HepG2 (cell line): ENCODE results near the gene FAM131C. TPM values are rescaled to one million over a fixed set of nuclear protein-coding genes. Genes with fewer than 3 reads are reported as not detected.

Source experiments
- AHR ChIP-seq: IDR thresholded peaks from 2 replicates; pipeline ENCODE4 v1.6.1; 2018; ENCODE audit warnings: missing genetic modification reagents, missing compliant biosample characterization
- CBX2 ChIP-seq, 2 experiments: fragments of 200-600 bp in 1 of 2; sonication (generic); formaldehyde crosslinking in 1 of 2; IDR thresholded peaks; 2 replicates each; pipeline versions ENCODE4 v1.7.0 to v1.8.1; 2018 to 2022; ENCODE audit warnings: low read depth in 2 of 2, low read length in 1 of 2, mild to moderate bottlenecking in 1 of 2, missing genetic modification reagents in 1 of 2
- EED ChIP-seq: sonication (generic); formaldehyde crosslinking; IDR thresholded peaks from 2 replicates; pipeline ENCODE4 v1.5.0; 2020; ENCODE audit warnings: mild to moderate bottlenecking, missing genetic modification reagents
- HNF1B ChIP-seq: sonication (generic); formaldehyde crosslinking; IDR thresholded peaks from 2 replicates; pipeline ENCODE4 v1.5.1; 2020; ENCODE audit warnings: mild to moderate bottlenecking, moderate library complexity, missing genetic modification reagents
- HOMEZ ChIP-seq: IDR thresholded peaks from 2 replicates; pipeline ENCODE4 v1.6.1; 2016; ENCODE audit warnings: low read depth
- ISL2 ChIP-seq: sonication (generic); formaldehyde crosslinking; IDR thresholded peaks from 2 replicates; pipeline ENCODE4 v1.5.0; 2020; ENCODE audit warnings: missing genetic modification reagents
- KAT8 ChIP-seq: IDR thresholded peaks from 2 replicates; pipeline ENCODE4 v1.6.1; 2016; ENCODE audit warnings: missing genetic modification reagents, missing compliant biosample characterization
- MBD4 ChIP-seq: IDR thresholded peaks from 2 replicates; pipeline ENCODE4 v1.6.1; 2012; ENCODE audit warnings: low read length, inconsistent platforms, borderline replicate concordance
- MLLT10 ChIP-seq: sonication (generic); formaldehyde crosslinking; IDR thresholded peaks from 2 replicates; pipeline ENCODE4 v1.4.0; 2020; ENCODE audit warnings: missing genetic modification reagents
- MTF1 ChIP-seq: sonication (generic); formaldehyde crosslinking; IDR thresholded peaks from 2 replicates; pipeline ENCODE4 v1.5.0; 2020; ENCODE audit warnings: missing genetic modification reagents
- NCOA2 ChIP-seq: sonication (generic); formaldehyde crosslinking; IDR thresholded peaks from 2 replicates; pipeline ENCODE4 v1.8.0; 2022; ENCODE audit warnings: inconsistent platforms
- PCBP1 ChIP-seq: fragments of 200-400 bp; formaldehyde crosslinking; IDR thresholded peaks from 2 replicates; pipeline ENCODE4 v1.6.1; 2017; ENCODE audit warnings: mild to moderate bottlenecking, low read depth, low read length, borderline replicate concordance
- THAP8 ChIP-seq: sonication (generic); formaldehyde crosslinking; IDR thresholded peaks from 2 replicates; pipeline ENCODE4 v1.5.1; 2020; ENCODE audit warnings: missing genetic modification reagents, mild to moderate bottlenecking, borderline replicate concordance
- ZFP41 ChIP-seq: sonication (generic); formaldehyde crosslinking; IDR thresholded peaks from 2 replicates; pipeline ENCODE4 v1.4.0; 2020; ENCODE audit warnings: mild to moderate bottlenecking, missing genetic modification reagents, borderline replicate concordance
- ZNF230 ChIP-seq: sonication (generic); formaldehyde crosslinking; IDR thresholded peaks from 2 replicates; pipeline ENCODE4 v1.4.0; 2020; ENCODE audit warnings: mild to moderate bottlenecking, missing genetic modification reagents
- ZNF354B ChIP-seq: sonication (generic); formaldehyde crosslinking; IDR thresholded peaks from 2 replicates; pipeline ENCODE4 v1.8.0; 2022; ENCODE audit warnings: mild to moderate bottlenecking, missing genetic modification reagents
- ZNF615 ChIP-seq: sonication (generic); formaldehyde crosslinking; IDR thresholded peaks from 2 replicates; pipeline ENCODE4 v1.5.0; 2020; ENCODE audit warnings: mild to moderate bottlenecking, missing genetic modification reagents, borderline replicate concordance
- ZNF703 ChIP-seq: sonication (generic); formaldehyde crosslinking; IDR thresholded peaks from 2 replicates; pipeline ENCODE4 v1.5.1; 2020; ENCODE audit warnings: missing genetic modification reagents, mild to moderate bottlenecking, moderate library complexity, borderline replicate concordance
- ZNF781 ChIP-seq: sonication (generic); formaldehyde crosslinking; IDR thresholded peaks from 2 replicates; pipeline ENCODE4 v1.5.1; 2020; ENCODE audit warnings: borderline replicate concordance, mild to moderate bottlenecking, missing genetic modification reagents; ENCODE audit errors: not compliant biosample characterization
- polyA plus RNA-seq, 8 experiments: library from polyadenylated mRNA; depleted of rRNA in 3 of 8; stranded (reverse) in 7 of 8; unstranded in 1 of 8; fragments of >200 nt; fragmentation: Illumina TruSeq in 4 of 8; extraction: Trizol in 4 of 8; gene quantifications; 2 replicates each; pipeline versions ENCODE4 v1.2.1 to v1.2.3, GENCODE V29; 2011 to 2016; ENCODE audit warnings: low read depth in 4 of 8, missing spikeins in 1 of 8, mixed read lengths in 1 of 8; ENCODE audit not compliant: insufficient read depth in 1 of 8
- total RNA-seq, 5 experiments: library from RNA; depleted of rRNA; stranded (reverse); fragments of >200 nt; fragmentation: Illumina TruSeq; extraction: Trizol; gene quantifications; 2 replicates each; pipeline ENCODE4 v1.2.3, GENCODE V29; 2016; ENCODE audit warnings: low read depth in 1 of 5
- TF ChIP-seq, protein P1 (sequence below): IDR thresholded peaks from 2 replicates; pipeline ENCODE4 v1.6.1; 2016; ENCODE audit warnings: low read depth, borderline replicate concordance
- TF ChIP-seq, protein P2 (sequence below): sonication (generic); formaldehyde crosslinking; IDR thresholded peaks from 2 replicates; pipeline ENCODE4 v1.8.0; 2022; ENCODE audit warnings: mild to moderate bottlenecking, missing genetic modification reagents, moderate library complexity

The FAM131C gene
- total and polyA plus RNA-seq, 2 of the 13 experiments (the other 11 are each of a cell fraction or from before 2014, with no cell fraction given), result 0.07 TPM; not detected in 1

DNA sequence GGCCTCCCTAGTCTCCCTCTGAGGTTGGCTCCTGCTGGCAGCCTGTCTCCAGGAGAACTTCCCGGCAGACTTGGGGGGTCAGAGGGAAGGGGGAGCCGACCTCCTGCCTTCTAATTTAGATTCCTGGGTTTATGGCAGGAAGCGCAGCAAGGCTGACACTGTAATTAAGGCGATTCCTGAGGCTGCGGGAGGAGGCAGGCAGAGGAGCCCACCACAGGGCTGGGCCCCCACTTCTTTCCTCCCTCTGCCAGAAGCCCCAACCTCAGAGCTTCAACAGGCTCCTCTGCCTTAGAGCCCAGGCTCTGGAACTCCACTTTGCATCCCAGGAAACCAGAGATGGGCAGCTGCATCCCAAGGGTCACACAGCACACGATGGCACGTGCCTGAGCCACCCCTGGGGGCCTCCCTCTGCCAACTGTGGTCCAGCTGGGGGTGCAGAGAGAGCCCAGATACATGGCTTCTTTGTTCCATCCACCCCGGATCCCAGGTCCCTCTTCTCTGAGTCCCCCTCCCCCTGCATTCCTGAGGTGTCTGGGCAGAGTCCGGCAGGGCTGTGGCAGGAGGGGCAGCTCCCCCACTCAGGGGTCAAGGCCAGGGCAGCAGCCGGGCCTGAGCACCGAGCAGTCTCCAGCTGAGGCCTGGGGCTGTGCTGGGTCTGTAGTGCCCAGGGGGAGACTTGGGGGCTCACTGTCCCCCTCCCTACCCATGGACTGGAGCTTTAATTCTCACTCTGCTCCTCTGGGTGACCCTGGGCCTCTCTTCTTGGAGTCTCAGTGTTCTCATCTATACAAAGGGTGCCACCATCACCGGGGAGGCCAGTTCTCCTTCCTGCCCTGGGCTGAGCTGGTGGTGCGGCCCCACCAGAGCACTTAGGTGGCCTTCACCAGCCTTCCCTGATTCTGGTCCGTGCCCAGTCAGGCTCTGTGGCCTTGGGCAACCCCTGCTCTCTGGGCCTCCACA lies 39.4 kb upstream of the FAM131C start (continued):
- TF ChIP-seq ZNF703 (CRISPR knock-in tag) (no peak), ZNF615 (CRISPR knock-in tag) (no peak), AHR (CRISPR knock-in tag) (0 out of 2 replicates have a peak, but pooled peaks have one; percentile 19), ZNF354B (CRISPR knock-in tag) (no peak), ZNF781 (no peak), THAP8 (CRISPR knock-in tag) (no peak), NCOA2 (CRISPR knock-in tag) (peak; percentile 86), ISL2 (peak; percentile 37; the same call in 1 of the 2 replicates), PCBP1 (0 out of 2 replicates have a peak, but pooled peaks have one; percentile 64), MBD4 (no peak), ZFP41 (no peak), HNF1B (CRISPR knock-in tag) (no peak), EED (CRISPR knock-in tag) (no peak), MLLT10 (CRISPR knock-in tag) (no peak), MTF1 (no peak), ZNF230 (CRISPR knock-in tag) (0 out of 2 replicates have a peak, but pooled peaks have one; percentile 27), HOMEZ (CRISPR knock-in tag) (0 out of 2 replicates have a peak, but pooled peaks have one; percentile 30), CBX2 (IDR thresholded peaks at IDR 0.05; ENCODE audit: low read depth, low read length) (no peak), CBX2 (CRISPR knock-in tag; IDR thresholded peaks at IDR 0.05; ENCODE audit: low read depth) (no peak), KAT8 (CRISPR knock-in tag) (peak; percentile 49; the same call in 1 of the 2 replicates)
- TF ChIP-seq, protein P1, sequence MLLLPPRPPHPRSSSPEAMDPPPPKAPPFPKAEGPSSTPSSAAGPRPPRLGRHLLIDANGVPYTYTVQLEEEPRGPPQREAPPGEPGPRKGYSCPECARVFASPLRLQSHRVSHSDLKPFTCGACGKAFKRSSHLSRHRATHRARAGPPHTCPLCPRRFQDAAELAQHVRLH (CRISPR knock-in tag), result 0 out of 2 replicates have a peak, but pooled peaks have one; percentile 54
- TF ChIP-seq, protein P2, sequence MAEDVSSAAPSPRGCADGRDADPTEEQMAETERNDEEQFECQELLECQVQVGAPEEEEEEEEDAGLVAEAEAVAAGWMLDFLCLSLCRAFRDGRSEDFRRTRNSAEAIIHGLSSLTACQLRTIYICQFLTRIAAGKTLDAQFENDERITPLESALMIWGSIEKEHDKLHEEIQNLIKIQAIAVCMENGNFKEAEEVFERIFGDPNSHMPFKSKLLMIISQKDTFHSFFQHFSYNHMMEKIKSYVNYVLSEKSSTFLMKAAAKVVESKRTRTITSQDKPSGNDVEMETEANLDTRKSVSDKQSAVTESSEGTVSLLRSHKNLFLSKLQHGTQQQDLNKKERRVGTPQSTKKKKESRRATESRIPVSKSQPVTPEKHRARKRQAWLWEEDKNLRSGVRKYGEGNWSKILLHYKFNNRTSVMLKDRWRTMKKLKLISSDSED, result no peak
